NCI-H2227 treated with DMSO at 0.1 percent for 48 hours (cell line): Measurements from ENCODE around the gene OS9.

Experiments used
- DNase-seq: peaks from one replicate; lab custom pipeline; 2025; lab: John Stamatoyannopoulos, UW

OS9 gene

DNA sequence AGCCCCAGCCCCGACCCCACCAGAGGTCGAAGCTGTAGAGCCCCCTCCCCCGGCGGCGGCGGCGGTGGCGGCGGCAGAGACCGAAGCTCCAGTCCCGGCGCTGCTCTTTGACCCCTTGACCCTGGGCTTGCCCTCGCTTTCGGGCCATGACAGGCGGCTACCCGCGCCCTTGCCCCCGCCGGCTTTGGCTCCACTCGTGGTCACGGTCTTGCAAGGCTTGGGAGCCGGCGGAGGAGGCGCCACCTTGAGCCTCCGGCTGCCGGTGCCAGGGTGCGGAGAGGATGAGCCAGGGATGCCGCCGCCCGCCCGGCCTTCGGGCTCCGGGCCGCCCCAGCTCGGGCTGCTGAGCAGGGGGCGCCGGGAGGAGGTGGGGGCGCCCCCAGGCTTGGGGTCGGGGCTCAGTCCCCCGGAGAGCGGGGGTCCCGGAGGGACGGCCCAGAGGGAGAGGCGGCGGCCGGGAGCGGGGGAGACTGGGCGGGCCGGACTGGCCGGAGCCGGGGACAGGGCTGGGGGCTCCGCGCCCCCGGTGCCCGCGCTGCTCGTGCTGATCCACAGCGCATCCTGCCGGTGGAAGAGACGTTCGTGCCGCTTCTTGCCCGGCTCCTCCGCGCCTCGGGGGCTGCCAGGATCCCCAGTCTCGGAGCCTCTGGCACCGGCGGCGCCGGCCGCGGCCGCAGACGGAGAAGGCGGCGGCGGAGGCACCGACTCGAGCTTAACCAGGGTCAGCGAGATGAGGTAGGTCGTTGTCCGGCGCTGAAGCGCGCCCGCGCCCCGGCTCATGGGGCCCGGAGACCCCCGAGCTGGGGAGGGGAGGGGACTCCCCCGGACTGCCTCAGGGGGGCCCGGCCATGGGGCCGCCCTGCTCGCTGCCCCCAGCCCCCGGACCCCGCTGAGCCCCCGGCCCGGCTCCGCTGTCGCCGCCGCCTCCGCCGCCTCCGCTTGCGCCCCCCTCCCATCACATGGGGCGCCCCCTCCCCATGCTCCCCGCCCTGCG lies 43.8 kb downstream of the OS9 start:
- no peak for DNase-seq

DNA sequence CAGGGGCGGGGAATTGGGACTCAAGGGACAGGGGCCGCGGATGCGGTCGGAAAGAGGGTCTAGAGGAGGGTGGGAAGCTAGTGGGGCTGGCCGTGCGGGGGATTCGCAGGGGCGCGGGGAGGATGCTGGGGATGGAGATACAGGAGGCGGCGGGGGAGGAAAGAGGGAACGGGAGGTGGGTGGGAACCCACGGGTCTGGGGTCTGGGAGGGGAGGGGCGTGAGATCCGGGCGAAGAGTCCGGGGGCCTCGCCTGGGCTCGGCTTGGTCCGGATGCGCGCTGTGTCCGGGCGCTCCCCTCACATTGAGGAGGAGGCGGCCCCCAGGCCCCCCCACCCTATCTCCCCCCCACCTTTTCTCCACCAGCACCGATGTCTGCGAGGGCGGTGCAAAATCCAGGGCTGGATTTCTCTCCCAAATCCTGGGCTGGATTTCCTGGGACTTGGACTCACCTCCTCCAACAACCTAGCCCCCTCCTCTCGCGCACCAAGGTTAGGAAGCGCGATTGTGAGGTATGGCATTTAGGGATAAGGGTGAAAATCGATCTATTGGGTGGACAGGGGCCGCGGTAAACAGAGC lies 44.8 kb downstream of the OS9 start, which contains the start of gene AGAP2:
TSS of gene AGAP2 (minus strand) at position 82 of the 577 bp plus-strand sequence. CDS start 496 bp downstream, outside the sequence.
- peak; percentile 27 for DNase-seq

DNA sequence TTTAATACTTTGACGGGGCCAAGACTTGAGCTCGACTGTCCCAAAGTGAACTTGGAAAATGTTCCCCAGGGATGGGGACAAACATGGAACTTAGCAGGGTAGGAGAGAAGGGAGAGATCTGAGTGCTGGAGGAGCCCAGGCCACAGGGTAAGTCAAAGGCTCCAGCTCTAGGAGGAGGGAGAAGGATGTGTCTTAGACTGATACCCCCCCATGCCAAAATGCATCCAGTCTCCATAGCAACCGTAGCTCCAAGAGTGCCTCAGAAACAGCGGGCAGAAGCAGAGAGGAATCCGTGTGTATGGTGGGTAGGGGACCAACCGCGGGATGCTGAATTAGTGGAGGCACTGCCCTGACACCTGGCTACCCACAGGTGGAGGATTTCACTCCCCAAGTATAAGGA lies 45.5 kb downstream of the OS9 start:
- DNase-seq, result no peak

DNA sequence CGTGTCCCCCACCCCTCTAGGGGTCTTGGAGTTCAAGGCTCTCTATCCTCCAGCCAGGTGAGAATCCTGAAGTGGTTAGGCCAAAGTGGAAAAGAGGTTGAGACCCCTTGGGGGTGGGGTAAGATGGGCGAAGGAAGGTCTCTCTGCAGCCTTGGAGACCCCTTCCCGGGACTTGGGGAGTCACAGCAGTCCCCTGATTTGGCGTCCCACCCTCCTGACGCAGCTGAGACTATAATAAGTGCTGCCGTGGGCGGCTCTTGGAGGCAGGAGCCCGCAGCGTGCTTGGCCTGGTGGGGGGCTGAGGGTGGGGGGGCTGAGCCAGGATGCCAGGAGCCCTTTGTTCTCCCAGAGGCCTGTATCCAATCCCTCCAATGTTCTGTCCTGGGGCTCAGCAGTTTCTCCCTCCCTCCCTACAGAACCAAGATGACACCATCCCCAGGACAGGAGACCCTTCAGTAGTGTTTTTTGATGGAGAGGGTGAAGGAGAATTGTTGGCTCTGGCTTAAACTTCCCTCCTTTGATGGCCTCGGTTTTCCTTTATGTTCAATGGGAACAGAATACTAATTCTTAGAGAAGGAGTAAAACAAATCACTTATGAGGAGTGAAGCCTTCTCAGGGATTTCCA lies 46.1 kb downstream of the OS9 start:
- no peak for DNase-seq

- DNase-seq, result no peak
Observed at GRCh38 chr12:57740656-57741412, 46.9 kb downstream of the OS9 start.

GRCh38 chr12:57741413-57741789 lies 47.5 kb downstream of the OS9 start:
- no peak for DNase-seq

GRCh38 chr12:57741844-57742738 lies 48.2 kb downstream of the OS9 start:
- no peak for DNase-seq

- no peak for DNase-seq
Observed at GRCh38 chr12:57743769-57744168, 49.8 kb downstream of the OS9 start.

- DNase-seq, result peak; percentile 92
Observed at GRCh38 chr12:57744194-57744776, 50.4 kb downstream of the OS9 start.

- DNase-seq, result peak; percentile 94
Observed at GRCh38 chr12:57744777-57745484, 51.0 kb downstream of the OS9 start, which contains the start of gene TSPAN31. Gene TSPAN31, plus strand, starts transcription at chr12:57745039. Its CDS starts 116 bp downstream, at chr12:57745155.

DNA sequence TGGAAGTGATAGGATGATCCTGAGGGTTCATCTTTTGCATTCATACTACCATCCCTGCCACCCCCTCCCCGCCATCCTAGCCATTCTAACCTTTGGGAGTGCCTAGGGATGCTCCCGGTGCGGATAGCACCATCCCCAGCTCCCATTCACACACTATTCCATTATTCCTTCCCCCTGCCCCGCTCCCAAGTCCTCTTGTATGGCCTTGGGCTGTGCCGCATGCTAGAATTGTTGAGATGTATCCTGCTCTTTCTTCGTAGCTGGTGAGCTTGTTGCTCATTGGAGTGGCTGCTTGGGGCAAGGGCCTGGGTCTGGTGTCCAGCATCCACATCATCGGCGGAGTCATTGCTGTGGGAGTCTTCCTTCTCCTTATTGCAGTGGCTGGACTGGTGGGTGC lies 51.6 kb downstream of the OS9 start:
- DNase-seq, result no peak

DNA sequence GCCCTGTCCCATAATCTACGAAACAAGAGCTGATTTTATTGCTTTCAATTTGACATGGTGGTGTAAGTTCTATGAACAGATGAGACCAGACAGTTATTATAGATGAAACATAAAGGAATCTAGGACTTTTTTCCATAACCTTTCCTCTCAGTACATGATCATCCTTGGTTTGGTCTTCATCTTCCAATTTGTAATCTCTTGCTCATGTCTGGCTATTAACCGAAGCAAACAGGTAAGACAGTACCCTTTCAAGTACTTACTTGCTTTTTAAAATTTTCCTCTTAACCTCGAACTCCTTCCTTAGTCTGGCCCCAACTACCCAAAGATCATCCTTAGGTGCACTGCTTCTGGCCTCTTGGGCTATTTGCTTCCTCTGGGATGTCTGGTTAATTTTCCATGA lies 52.1 kb downstream of the OS9 start:
- no peak for DNase-seq

- DNase-seq, result no peak
Observed at GRCh38 chr12:57749061-57749460, 55.1 kb downstream of the OS9 start.

GRCh38 chr12:57750561-57751431 lies 56.9 kb downstream of the OS9 start:
- no peak for DNase-seq

- no peak for DNase-seq
Observed at GRCh38 chr12:57751432-57751787, 57.5 kb downstream of the OS9 start.

GRCh38 chr12:57751788-57752667 lies 58.1 kb downstream of the OS9 start, which contains the start of gene CDK4:
Gene CDK4, minus strand, starts transcription at chr12:57752310. Its CDS starts 593 bp downstream, at chr12:57751717.
- DNase-seq, result peak; percentile 93

- DNase-seq, result no peak
Observed at GRCh38 chr12:57752668-57753000, 58.7 kb downstream of the OS9 start.

DNA sequence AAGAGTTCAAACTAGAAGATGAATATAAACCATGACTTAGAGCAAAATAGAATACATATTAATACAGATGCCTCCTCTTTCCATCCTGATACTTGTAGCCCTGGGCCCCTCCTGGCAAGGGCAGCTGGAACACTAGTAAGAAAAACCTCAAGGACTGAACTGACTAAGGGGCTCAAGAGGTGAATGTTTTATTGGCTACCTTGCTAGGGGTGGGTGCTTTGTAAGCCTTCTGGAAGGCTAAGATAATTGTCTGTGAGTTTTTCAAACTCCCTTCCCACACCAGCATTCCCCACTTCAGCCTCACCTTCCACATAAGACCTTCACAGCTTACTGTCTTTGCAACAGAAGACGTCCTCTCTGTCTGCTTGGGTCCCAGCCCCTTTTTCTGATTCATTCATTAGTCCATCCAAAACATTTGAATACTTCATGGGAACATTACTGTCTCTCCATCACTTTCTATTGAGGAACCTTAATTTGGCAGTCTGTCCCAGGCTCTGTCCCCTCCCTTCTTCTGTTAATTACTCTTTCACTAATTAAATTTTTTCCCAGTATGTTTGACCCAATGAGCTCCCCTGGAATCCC lies 59.9 kb downstream of the OS9 start:
- DNase-seq, result no peak
